GM12864 (cell line): Measurements from ENCODE around the gene ACP1.
A peak's percentile ranks its signal among the peaks of the same experiment; 100 is the strongest.

Experiments used
- DNase-seq: peaks from one replicate; pipeline ENCODE4 v3.0.0-alpha.2; 2011; ENCODE audit warnings: low read depth
- H3K4me3 ChIP-seq: 2 replicates; pipeline ENCODE4 v1.5.1; 2011; ENCODE audit warnings: mild to moderate bottlenecking, low read depth, low read length, control low read depth
- CTCF ChIP-seq: IDR thresholded peaks from 2 replicates; pipeline ENCODE4 v1.5.1; 2011; ENCODE audit warnings: low read depth, mild to moderate bottlenecking, moderate library complexity, low read length, control low read depth, inconsistent platforms; ENCODE audit errors: missing control alignments

The ACP1 gene

GRCh38 chr2:244547-244946 lies 20.2 kb upstream of the ACP1 start:
- TF ChIP-seq CTCF: no peak
- H3K4me3 ChIP-seq: no peak overlapping the region
- no peak for DNase-seq

GRCh38 chr2:246489-247144 lies 18.1 kb upstream of the ACP1 start:
- H3K4me3 ChIP-seq: no peak overlapping the region
- DNase-seq: no peak
- TF ChIP-seq CTCF: peak; percentile 61

GRCh38 chr2:248724-249123 lies 16.0 kb upstream of the ACP1 start:
- H3K4me3 ChIP-seq: no peak overlapping the region
- TF ChIP-seq CTCF: no peak
- DNase-seq: no peak

- no peak for DNase-seq
- H3K4me3 ChIP-seq: no peak overlapping the region
These were observed 15.2 kb upstream of the ACP1 start for GRCh38 chr2:249538-250042.

GRCh38 chr2:252001-252602 lies 12.6 kb upstream of the ACP1 start:
- H3K4me3 ChIP-seq: no peak overlapping the region
- TF ChIP-seq CTCF: no peak
- DNase-seq: no peak

More at GRCh38 chr2:249538-250042, 15.2 kb upstream of the ACP1 start:
- TF ChIP-seq CTCF: no peak

GRCh38 chr2:253202-253638 lies 11.5 kb upstream of the ACP1 start:
- no peak for DNase-seq
- no peak for TF ChIP-seq CTCF
- no peak overlapping the region for H3K4me3 ChIP-seq
